HepG2 (cell line): ENCODE measurements around the gene RCC1. TPM values are rescaled to one million over a fixed set of nuclear protein-coding genes. Genes with fewer than 3 reads are reported as not detected.
A peak's percentile ranks its signal among the peaks of the same experiment; 100 is the strongest.

ENCODE experiments used
- AGO2 ChIP-seq: fragments of 200-400 bp; formaldehyde crosslinking; optimal IDR thresholded peaks from 2 replicates; pipeline ENCODE3; 2017; ENCODE audit warnings: mild to moderate bottlenecking, low read depth, low read length, moderate library complexity
- ELF3 ChIP-seq: IDR thresholded peaks from 2 replicates; pipeline ENCODE4 v1.6.1; 2016; ENCODE audit warnings: missing genetic modification reagents, missing compliant biosample characterization
- KDM6A ChIP-seq: IDR thresholded peaks from 2 replicates; pipeline ENCODE4 v1.6.1; 2016; ENCODE audit warnings: low read depth
- KMT2B ChIP-seq: IDR thresholded peaks from 2 replicates; pipeline ENCODE4 v1.6.1; 2016; ENCODE audit warnings: missing genetic modification reagents, missing compliant biosample characterization
- MAFK ChIP-seq, 2 experiments: IDR thresholded peaks in 1 of 2; conservative IDR thresholded peaks in 1 of 2; 2 replicates each; pipeline ENCODE4 v1.6.1; 2011; ENCODE audit warnings: improper control_type of control experiment in 2 of 2, low read length in 2 of 2
- ONECUT2 ChIP-seq: sonication (generic); formaldehyde crosslinking; IDR thresholded peaks from 2 replicates; pipeline ENCODE4 v1.4.0; 2020; ENCODE audit warnings: missing genetic modification reagents
- RAD21 ChIP-seq: fragments of 450-650 bp; formaldehyde crosslinking; IDR thresholded peaks from 2 replicates; pipeline ENCODE4 v1.5.0; 2020; ENCODE audit warnings: mild to moderate bottlenecking
- RBFOX2 ChIP-seq: fragments of 200-400 bp; formaldehyde crosslinking; IDR thresholded peaks from 2 replicates; pipeline ENCODE4 v1.6.1; 2017; ENCODE audit warnings: low read depth, mild to moderate bottlenecking, low read length
- RBM22 ChIP-seq: fragments of 200-400 bp; formaldehyde crosslinking; optimal IDR thresholded peaks from 2 replicates; pipeline ENCODE3; 2017; ENCODE audit warnings: mild to moderate bottlenecking, low read length, moderate library complexity
- REXO4 ChIP-seq: sonication (generic); formaldehyde crosslinking; IDR thresholded peaks from 2 replicates; pipeline ENCODE4 v1.8.0; 2022; ENCODE audit warnings: missing genetic modification reagents, mild to moderate bottlenecking, borderline replicate concordance
- RFX3 ChIP-seq: IDR thresholded peaks from 2 replicates; pipeline ENCODE4 v1.6.1; 2016; ENCODE audit warnings: missing biosample characterization, missing genetic modification reagents
- ZFP1 ChIP-seq: IDR thresholded peaks from 2 replicates; pipeline ENCODE4 v1.6.1; 2016
- ZKSCAN8 ChIP-seq: IDR thresholded peaks from 2 replicates; pipeline ENCODE4 v1.6.1; 2016; ENCODE audit warnings: borderline replicate concordance, missing genetic modification reagents, missing compliant biosample characterization
- ZNF121 ChIP-seq: sonication (generic); formaldehyde crosslinking; IDR thresholded peaks from 2 replicates; pipeline ENCODE4 v1.5.0; 2020; ENCODE audit warnings: mild to moderate bottlenecking, missing genetic modification reagents
- ZNF180 ChIP-seq: sonication (generic); formaldehyde crosslinking; IDR thresholded peaks from 2 replicates; pipeline ENCODE4 v1.4.0; 2020; ENCODE audit warnings: low read depth, missing genetic modification reagents, borderline replicate concordance
- ZNF577 ChIP-seq: sonication (generic); formaldehyde crosslinking; IDR thresholded peaks from 2 replicates; pipeline ENCODE4 v1.4.0; 2020; ENCODE audit warnings: mild to moderate bottlenecking, low read depth, missing genetic modification reagents, borderline replicate concordance
- ZNF589 ChIP-seq: sonication (generic); formaldehyde crosslinking; conservative IDR thresholded peaks from 2 replicates; pipeline ENCODE4 v1.8.0; 2022; ENCODE audit warnings: mild to moderate bottlenecking, moderate library complexity, missing genetic modification reagents
- ZNF737 ChIP-seq: sonication (generic); formaldehyde crosslinking; IDR thresholded peaks from 2 replicates; pipeline ENCODE4 v1.5.0; 2020; ENCODE audit warnings: missing genetic modification reagents, mild to moderate bottlenecking, borderline replicate concordance
- polyA plus RNA-seq, 8 experiments: library from polyadenylated mRNA; depleted of rRNA in 3 of 8; stranded (reverse) in 7 of 8; unstranded in 1 of 8; fragments of >200 nt; fragmentation: Illumina TruSeq in 4 of 8; extraction: Trizol in 4 of 8; gene quantifications; 2 replicates each; pipeline versions ENCODE4 v1.2.1 to v1.2.3, GENCODE V29; 2011 to 2016; ENCODE audit warnings: low read depth in 4 of 8, missing spikeins in 1 of 8, mixed read lengths in 1 of 8; ENCODE audit not compliant: insufficient read depth in 1 of 8
- total RNA-seq, 5 experiments: library from RNA; depleted of rRNA; stranded (reverse); fragments of >200 nt; fragmentation: Illumina TruSeq; extraction: Trizol; gene quantifications; 2 replicates each; pipeline ENCODE4 v1.2.3, GENCODE V29; 2016; ENCODE audit warnings: low read depth in 1 of 5
- TF ChIP-seq, protein P1 (sequence below): sonication (generic); formaldehyde crosslinking; IDR thresholded peaks from 2 replicates; pipeline ENCODE4 v1.4.0; 2020; ENCODE audit warnings: mild to moderate bottlenecking, missing genetic modification reagents
- TF ChIP-seq, protein P2 (sequence below): sonication (generic); formaldehyde crosslinking; conservative IDR thresholded peaks from 2 replicates; pipeline ENCODE4 v1.8.0; 2022; ENCODE audit warnings: low read depth, missing genetic modification reagents
- TF ChIP-seq, protein P3 (sequence below): sonication (generic); formaldehyde crosslinking; IDR thresholded peaks from 2 replicates; pipeline ENCODE4 v1.4.0; 2020; ENCODE audit warnings: missing genetic modification reagents
- TF ChIP-seq, protein P4 (sequence below): sonication (generic); formaldehyde crosslinking; IDR thresholded peaks from 2 replicates; pipeline ENCODE4 v1.4.0; 2020; ENCODE audit warnings: missing genetic modification reagents
- TF ChIP-seq, protein P5 (sequence below): sonication (generic); formaldehyde crosslinking; IDR thresholded peaks from 2 replicates; pipeline ENCODE4 v1.5.0; 2020; ENCODE audit warnings: mild to moderate bottlenecking, missing genetic modification reagents

RCC1 gene
- total and polyA plus RNA-seq, 2 of the 13 experiments (the other 11 are each of a cell fraction or from before 2014, with no cell fraction given): 47.2 to 80.8 TPM

DNA sequence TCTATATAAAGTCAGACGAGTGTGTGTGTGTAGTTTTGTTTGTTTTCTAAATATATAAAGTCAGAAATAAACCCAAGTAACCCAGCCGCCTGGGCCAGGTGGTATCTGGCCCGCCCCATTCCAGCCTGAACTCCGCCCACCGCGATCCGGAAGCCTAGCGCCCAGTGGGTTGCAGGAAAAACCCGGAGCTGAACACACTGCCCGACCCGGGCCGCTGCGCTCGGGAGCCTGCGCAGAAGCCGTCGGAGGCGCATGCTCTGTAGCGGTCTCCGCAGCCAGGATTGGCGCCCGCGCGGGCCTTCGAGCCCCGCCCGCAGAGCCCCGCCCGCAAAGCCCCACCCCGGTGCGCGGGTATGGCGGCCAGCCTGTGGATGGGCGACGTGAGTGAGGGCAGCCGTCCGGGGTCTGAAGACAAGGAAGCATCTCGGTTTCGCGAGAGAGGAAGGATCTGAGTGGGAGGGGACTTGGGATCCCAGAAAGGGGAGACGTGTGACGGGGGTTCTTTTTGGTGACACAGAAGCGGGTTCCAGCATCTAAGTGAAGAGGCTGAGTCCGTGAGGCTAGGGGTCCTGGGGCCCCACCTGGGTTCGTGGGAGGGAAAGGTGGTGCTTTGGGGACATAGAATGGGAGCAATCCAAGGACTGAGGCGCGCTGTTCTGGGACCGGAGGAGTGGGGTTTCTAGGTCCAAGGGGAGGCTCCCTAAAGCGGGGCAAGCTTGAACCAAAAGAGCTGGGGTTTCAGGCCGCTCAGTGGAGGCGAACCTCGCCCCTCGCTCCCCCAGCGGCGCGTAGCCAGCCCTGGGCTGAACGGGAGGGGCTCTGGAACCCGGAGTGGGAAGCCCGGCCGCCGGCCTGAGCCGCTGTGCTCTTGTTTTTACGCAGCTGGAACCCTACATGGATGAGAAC is 47.2 kb downstream of the RCC1 start, which contains the start of gene TRNAU1AP (continued):
- peak; percentile 30; the same call in 1 of the 2 replicates for TF ChIP-seq ZKSCAN8 (CRISPR knock-in tag)
- TF ChIP-seq ZNF121: peak; percentile 58; the same call in 1 of the 2 replicates
- no peak for TF ChIP-seq ZNF180 (CRISPR knock-in tag)
- no peak for TF ChIP-seq ONECUT2 (CRISPR knock-in tag)
- TF ChIP-seq ZNF737: no peak
- TF ChIP-seq, protein P1, sequence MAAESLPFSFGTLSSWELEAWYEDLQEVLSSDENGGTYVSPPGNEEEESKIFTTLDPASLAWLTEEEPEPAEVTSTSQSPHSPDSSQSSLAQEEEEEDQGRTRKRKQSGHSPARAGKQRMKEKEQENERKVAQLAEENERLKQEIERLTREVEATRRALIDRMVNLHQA: no peak
- TF ChIP-seq KDM6A (CRISPR knock-in tag): no peak
- peak; percentile 67 for TF ChIP-seq KMT2B (CRISPR knock-in tag)
- no peak for TF ChIP-seq RFX3 (CRISPR knock-in tag)
- TF ChIP-seq, protein P2, sequence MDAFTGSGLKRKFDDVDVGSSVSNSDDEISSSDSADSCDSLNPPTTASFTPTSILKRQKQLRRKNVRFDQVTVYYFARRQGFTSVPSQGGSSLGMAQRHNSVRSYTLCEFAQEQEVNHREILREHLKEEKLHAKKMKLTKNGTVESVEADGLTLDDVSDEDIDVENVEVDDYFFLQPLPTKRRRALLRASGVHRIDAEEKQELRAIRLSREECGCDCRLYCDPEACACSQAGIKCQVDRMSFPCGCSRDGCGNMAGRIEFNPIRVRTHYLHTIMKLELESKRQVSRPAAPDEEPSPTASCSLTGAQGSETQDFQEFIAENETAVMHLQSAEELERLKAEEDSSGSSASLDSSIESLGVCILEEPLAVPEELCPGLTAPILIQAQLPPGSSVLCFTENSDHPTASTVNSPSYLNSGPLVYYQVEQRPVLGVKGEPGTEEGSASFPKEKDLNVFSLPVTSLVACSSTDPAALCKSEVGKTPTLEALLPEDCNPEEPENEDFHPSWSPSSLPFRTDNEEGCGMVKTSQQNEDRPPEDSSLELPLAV (CRISPR knock-in tag): no peak
- TF ChIP-seq AGO2: no peak
- TF ChIP-seq RBFOX2: peak; percentile 84
- TF ChIP-seq RBM22: no peak
- TF ChIP-seq ZNF589 (CRISPR knock-in tag): no peak
- TF ChIP-seq REXO4 (CRISPR knock-in tag): no peak
- peak; percentile 23; the same call in 1 of the 2 replicates for TF ChIP-seq RAD21
- TF ChIP-seq ZNF577 (CRISPR knock-in tag): no peak
- no peak for TF ChIP-seq MAFK (conservative IDR thresholded peaks at IDR 0.05 in 1 of 2, IDR thresholded peaks at IDR 0.05 in 1 of 2; ENCODE audit: low read length in 2 of 2)
- TF ChIP-seq ELF3 (CRISPR knock-in tag): peak; percentile 52; the same call in 1 of the 2 replicates
- TF ChIP-seq, protein P3, sequence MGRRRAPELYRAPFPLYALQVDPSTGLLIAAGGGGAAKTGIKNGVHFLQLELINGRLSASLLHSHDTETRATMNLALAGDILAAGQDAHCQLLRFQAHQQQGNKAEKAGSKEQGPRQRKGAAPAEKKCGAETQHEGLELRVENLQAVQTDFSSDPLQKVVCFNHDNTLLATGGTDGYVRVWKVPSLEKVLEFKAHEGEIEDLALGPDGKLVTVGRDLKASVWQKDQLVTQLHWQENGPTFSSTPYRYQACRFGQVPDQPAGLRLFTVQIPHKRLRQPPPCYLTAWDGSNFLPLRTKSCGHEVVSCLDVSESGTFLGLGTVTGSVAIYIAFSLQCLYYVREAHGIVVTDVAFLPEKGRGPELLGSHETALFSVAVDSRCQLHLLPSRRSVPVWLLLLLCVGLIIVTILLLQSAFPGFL (CRISPR knock-in tag): no peak
- TF ChIP-seq, protein P4, sequence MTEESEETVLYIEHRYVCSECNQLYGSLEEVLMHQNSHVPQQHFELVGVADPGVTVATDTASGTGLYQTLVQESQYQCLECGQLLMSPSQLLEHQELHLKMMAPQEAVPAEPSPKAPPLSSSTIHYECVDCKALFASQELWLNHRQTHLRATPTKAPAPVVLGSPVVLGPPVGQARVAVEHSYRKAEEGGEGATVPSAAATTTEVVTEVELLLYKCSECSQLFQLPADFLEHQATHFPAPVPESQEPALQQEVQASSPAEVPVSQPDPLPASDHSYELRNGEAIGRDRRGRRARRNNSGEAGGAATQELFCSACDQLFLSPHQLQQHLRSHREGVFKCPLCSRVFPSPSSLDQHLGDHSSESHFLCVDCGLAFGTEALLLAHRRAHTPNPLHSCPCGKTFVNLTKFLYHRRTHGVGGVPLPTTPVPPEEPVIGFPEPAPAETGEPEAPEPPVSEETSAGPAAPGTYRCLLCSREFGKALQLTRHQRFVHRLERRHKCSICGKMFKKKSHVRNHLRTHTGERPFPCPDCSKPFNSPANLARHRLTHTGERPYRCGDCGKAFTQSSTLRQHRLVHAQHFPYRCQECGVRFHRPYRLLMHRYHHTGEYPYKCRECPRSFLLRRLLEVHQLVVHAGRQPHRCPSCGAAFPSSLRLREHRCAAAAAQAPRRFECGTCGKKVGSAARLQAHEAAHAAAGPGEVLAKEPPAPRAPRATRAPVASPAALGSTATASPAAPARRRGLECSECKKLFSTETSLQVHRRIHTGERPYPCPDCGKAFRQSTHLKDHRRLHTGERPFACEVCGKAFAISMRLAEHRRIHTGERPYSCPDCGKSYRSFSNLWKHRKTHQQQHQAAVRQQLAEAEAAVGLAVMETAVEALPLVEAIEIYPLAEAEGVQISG (CRISPR knock-in tag): peak; percentile 75
- TF ChIP-seq, protein P5, sequence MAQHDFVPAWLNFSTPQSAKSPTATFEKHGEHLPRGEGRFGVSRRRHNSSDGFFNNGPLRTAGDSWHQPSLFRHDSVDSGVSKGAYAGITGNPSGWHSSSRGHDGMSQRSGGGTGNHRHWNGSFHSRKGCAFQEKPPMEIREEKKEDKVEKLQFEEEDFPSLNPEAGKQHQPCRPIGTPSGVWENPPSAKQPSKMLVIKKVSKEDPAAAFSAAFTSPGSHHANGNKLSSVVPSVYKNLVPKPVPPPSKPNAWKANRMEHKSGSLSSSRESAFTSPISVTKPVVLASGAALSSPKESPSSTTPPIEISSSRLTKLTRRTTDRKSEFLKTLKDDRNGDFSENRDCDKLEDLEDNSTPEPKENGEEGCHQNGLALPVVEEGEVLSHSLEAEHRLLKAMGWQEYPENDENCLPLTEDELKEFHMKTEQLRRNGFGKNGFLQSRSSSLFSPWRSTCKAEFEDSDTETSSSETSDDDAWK (CRISPR knock-in tag): no peak
- TF ChIP-seq ZFP1 (CRISPR knock-in tag): no peak
